ENCODE data around the gene DLK2.

GRCh38 chr6:43450699-43451131 is 4.6 kb downstream of the DLK2 start:
- TF ChIP-seq, protein P1, sequence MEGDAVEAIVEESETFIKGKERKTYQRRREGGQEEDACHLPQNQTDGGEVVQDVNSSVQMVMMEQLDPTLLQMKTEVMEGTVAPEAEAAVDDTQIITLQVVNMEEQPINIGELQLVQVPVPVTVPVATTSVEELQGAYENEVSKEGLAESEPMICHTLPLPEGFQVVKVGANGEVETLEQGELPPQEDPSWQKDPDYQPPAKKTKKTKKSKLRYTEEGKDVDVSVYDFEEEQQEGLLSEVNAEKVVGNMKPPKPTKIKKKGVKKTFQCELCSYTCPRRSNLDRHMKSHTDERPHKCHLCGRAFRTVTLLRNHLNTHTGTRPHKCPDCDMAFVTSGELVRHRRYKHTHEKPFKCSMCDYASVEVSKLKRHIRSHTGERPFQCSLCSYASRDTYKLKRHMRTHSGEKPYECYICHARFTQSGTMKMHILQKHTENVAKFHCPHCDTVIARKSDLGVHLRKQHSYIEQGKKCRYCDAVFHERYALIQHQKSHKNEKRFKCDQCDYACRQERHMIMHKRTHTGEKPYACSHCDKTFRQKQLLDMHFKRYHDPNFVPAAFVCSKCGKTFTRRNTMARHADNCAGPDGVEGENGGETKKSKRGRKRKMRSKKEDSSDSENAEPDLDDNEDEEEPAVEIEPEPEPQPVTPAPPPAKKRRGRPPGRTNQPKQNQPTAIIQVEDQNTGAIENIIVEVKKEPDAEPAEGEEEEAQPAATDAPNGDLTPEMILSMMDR (IDR thresholded peaks at IDR 0.05): no peak
- TF ChIP-seq POLR2A (IDR thresholded peaks at IDR 0.05): no peak
